Skin epidermis (tissue), 12 donors: Measurements from ENCODE around the gene RRAD.

Source experiments
- H3K27ac ChIP-seq, 21 experiments: fragments of 200-600 bp; sonication (generic) in 11 of 21; one replicate each; pipeline ENCODE4 v1.5.0; 2020; ENCODE audit warnings: mild to moderate bottlenecking in 3 of 21, inconsistent platforms in 2 of 21, moderate library complexity in 2 of 21
- H3K4me3 ChIP-seq, 7 experiments: fragments of 200-600 bp; sonication (generic) in 2 of 7; one replicate each; pipeline ENCODE4 v1.5.0; 2020; ENCODE audit warnings: inconsistent platforms in 2 of 7, mild to moderate bottlenecking in 2 of 7, moderate library complexity in 1 of 7

The RRAD gene

GRCh38 chr16:66935314-66936011 lies 10.1 kb upstream of the RRAD start, which contains the start of gene CES2:
Gene CES2, plus strand, starts transcription at chr16:66935516. Its CDS starts 120 bp downstream, at chr16:66935636.
- H3K27ac ChIP-seq = peak within 1 kb of the TSS; percentile 73 to 99 (median 96)

GRCh38 chr16:66934839-66935313 lies 9.5 kb upstream of the RRAD start:
- Histone ChIP-seq H3K4me3 (peak overlapping the region; percentile 75 to 97 (median 92)), H3K27ac (peak overlapping the region; percentile 73 to 99 (median 96))

More at GRCh38 chr16:66935314-66936011, 10.1 kb upstream of the RRAD start, which contains the start of gene CES2:
- peak within 1 kb of the TSS; percentile 75 to 97 (median 92) for H3K4me3 ChIP-seq

GRCh38 chr16:66934138-66934838 lies 9.0 kb upstream of the RRAD start, which contains the start of gene CIAO2B:
Gene CIAO2B, minus strand, starts transcription at chr16:66934402. Its CDS starts 38 bp downstream, at chr16:66934364.
- peak within 1 kb of the TSS; percentile 75 to 97 (median 92) for H3K4me3 ChIP-seq
- H3K27ac ChIP-seq = peak within 1 kb of the TSS; percentile 73 to 99 (median 96)

DNA sequence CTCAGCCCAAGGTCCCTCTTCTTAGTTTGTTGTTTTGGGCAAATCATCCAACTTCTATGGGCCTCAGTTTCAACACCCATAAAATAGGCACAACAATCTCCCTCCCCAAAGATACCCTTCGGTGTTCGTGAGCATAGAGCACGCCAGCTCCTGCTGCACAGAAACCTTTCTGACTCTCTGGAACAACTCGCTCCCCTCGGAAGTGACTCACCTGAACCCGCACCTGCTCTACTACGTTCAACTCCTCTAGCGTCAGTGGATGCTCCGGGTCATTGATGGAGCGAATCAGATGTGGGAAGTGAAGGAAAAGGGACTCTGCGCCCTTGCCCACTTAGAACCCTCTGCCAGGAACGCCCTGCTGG lies 8.4 kb upstream of the RRAD start:
- peak overlapping the region; percentile 73 to 99 (median 96) for H3K27ac ChIP-seq
- H3K4me3 ChIP-seq = peak overlapping the region; percentile 75 to 97 (median 92)

- Histone ChIP-seq H3K4me3 (no peak overlapping the region), H3K27ac (no peak overlapping the region)
These were observed 6.7 kb upstream of the RRAD start for GRCh38 chr16:66932076-66932475.

DNA sequence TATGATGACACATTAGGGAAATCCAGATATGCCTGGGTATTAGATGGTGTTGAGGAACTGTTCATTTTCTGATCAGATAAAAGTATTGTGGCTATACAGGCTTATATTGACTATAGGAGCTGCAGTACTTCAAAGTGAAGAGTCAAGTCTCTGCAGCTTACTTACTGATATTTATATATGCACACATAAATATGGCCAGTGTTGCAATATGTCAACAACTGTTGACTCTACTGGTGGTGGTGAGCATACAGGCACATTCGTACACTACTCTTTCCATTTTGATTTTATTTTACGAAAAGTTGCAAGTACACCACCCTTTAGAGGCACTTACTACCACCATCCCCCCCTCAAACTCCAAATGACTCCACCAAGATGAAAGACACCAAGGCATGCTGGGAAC lies 6.3 kb upstream of the RRAD start:
- H3K27ac ChIP-seq = no peak overlapping the region
- no peak overlapping the region for H3K4me3 ChIP-seq

DNA sequence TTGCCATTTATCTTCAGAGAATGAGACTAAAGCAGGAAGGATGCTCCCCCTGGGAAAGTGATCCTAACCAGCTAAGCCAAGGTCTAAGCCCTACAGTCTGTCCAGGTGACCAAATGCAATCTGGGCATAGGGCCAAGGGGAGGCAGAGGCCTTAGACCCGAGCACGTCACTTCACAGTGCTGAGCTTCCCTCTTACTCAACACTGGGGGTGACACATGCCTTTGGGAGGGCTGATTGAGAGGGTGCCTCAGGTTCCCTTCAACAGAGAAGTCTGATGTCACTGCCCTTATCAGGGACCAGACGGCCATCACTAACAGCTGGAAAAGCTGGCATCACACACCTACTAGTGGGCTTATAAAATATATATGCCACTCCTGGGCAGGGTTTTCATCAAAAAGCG lies 4.9 kb upstream of the RRAD start:
- no peak overlapping the region for H3K4me3 ChIP-seq

GRCh38 chr16:66928702-66929388 lies 3.5 kb upstream of the RRAD start:
- Histone ChIP-seq H3K27ac (peak overlapping the region in 2 of 21 experiments; percentile 29 to 51), H3K4me3 (no peak overlapping the region)

More for the DNA sequence above, 4.9 kb upstream of the RRAD start:
- no peak overlapping the region for H3K27ac ChIP-seq

DNA sequence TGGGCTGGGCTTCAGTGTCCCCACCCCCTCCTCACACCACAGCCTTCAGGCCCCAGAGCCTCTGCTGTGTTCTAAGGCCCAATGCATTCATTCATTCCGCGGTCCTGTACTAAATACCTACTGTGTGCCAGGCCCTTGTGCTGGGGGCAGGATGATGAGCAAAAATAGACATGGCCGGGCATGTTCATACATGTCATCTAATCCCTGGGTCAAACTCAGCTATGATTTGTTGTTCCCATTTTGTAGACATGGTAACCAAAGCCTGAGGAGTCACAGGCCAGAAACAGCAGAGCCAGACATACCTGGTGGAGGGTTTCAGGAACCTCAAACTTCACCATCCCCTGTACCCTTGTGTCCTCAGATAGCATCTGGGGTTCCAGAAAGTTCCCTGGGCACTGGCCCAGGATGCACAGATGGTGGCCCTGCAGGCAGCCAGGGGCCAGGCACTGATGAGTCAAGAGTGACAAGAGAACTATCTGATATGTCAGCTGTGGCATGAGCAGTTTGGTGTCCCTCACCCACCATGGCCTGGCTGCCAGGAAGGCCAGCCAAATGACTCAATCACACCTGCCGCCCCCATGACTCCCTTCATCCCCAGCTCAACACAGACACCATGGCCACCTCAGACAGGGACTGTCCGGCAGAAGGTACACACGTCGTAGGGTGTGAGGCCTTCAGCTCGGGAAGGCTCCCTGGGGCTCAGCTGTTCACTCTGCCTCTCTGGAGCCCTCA lies 2.7 kb upstream of the RRAD start:
- no peak overlapping the region for H3K4me3 ChIP-seq
- peak overlapping the region in 4 of 21 experiments; percentile 10 to 51 (median 24) for H3K27ac ChIP-seq

GRCh38 chr16:66926961-66927436 lies 1.7 kb upstream of the RRAD start:
- H3K27ac ChIP-seq = peak overlapping the region in 5 of 21 experiments; percentile 10 to 38 (median 18)
- no peak overlapping the region for H3K4me3 ChIP-seq

DNA sequence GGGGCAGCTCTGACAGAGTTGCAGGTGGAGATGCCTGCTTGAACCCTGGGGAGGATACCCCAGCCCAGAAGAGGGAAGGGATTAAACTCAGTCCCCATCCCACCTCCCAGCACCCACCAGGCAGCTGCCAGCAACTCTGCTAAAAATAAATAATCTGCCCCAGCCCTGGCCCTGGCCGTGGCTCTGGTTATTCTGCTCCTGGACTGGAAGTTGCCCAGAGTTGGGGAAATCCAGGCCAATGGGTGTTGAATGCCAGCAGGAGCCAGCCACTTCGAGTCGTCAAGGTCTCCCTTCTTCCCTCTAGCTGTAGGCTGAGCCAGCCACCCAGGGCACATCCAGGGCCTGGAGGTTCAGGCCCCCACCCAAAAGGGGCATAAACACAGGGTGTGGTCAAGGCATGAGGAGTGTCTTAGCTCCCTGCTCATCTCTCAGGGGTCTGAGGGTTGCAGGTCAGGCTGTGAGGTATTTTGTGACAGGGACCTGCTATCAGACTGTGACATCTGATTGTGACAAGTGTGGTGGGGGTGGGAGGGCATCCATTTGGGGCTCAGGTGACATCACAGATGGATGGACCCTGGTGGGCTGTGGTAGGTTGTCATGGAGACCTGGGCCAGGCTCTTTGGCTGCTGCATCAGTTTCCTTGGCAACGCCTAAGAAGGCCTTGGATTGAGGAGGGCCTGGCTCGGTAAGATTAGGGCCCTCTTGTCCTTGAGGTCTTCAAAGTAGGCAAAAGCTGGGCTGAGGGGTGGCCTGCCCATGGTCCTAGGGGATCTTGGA lies 1.0 kb upstream of the RRAD start:
- H3K27ac ChIP-seq = peak overlapping the region in 9 of 21 experiments; percentile 10 to 62 (median 23)
- no peak overlapping the region for H3K4me3 ChIP-seq

- Histone ChIP-seq H3K4me3 (peak overlapping the region; percentile 17 to 38 (median 27)), H3K27ac (peak overlapping the region in 5 of 21 experiments; percentile 8 to 45 (median 23))
These were observed 611 bp downstream of the RRAD start for GRCh38 chr16:66924527-66925321.

GRCh38 chr16:66923866-66924265 lies 1.5 kb downstream of the RRAD start:
- Histone ChIP-seq H3K27ac (no peak overlapping the region), H3K4me3 (no peak overlapping the region)

DNA sequence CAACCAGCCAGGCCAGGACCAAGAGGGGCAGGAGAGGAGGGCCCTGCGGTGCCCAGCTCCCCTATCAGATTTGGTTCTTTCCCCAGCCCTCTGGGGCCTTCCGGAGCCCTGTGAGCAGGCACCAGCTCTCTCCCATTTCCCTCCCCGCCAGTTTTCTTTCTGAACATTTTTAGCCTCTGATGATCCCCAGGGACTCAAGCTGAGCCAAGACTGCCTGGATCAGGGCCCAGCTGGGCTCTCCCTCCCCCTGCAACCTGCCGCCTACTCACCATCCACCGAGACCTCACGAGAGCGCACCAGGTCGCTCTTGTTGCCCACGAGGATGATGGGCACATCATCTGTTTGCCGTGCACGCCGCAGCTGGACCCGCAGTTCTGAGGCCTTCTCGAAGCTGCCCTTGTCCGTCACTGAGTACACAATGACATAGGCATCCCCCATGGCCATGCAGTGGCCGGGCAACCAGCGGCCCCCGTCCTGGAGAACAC lies 2.0 kb downstream of the RRAD start:
- no peak overlapping the region for H3K27ac ChIP-seq

GRCh38 chr16:66921729-66922450 lies 3.4 kb downstream of the RRAD start:
- H3K27ac ChIP-seq = no peak overlapping the region
- no peak overlapping the region for H3K4me3 ChIP-seq

More for the DNA sequence above, 2.0 kb downstream of the RRAD start:
- no peak overlapping the region for H3K4me3 ChIP-seq

DNA sequence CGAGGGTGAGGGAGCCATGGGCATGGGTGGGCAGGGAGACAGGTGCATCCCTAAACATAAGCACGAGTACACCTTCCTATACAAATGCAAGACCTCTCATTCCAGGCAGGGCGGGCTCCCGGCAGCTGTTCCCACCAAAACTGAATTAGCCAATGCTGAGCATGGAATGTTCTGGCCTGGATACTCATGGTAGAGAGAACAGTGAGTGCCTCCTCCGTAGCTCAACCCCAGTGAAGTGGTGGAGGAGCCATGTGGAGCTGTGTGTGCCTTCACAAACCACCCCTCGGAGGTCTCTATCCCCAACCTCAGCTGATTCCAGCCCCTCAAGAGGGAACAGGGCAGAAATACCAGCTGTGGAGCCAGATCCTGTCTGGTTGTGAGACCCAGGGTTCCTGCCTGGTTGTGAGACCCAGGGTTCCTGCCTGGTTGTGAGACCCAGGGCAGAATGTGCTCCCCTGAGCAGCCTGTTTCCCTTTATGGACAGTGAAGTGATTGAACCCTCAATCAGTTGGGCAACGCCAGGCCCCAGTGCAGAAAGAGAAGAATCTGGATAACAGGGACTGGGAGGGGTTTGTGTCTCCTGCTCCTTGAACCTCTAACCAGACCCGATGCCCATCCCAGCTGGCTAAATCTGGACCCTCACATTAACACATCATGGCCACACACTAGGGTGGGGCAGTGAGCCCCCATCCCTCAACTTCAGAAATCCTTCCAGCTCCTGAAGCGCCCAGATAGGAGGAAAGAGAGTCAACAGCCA lies 4.2 kb downstream of the RRAD start:
- H3K4me3 ChIP-seq = no peak overlapping the region
- no peak overlapping the region for H3K27ac ChIP-seq
